Keratinocyte (primary cell): Measurements from ENCODE around the gene OR1L8.

ENCODE experiments used
- EZH2 ChIP-seq: IDR thresholded peaks from one replicate; pipeline ENCODE4 v1.6.1; 2012; ENCODE audit warnings: inconsistent platforms, mild to moderate bottlenecking, low read length, moderate library complexity
- TF ChIP-seq, protein P1 (sequence below), 3 experiments: IDR thresholded peaks in 1 of 3; conservative IDR thresholded peaks in 1 of 3; optimal IDR thresholded peaks in 1 of 3; 2 replicates in 2 of 3; 3 replicates in 1 of 3; pipeline versions ENCODE3 to v1.5.1; 2011; ENCODE audit warnings: low read length in 3 of 3, mild to moderate bottlenecking in 3 of 3, moderate library complexity in 2 of 3, control low read depth in 1 of 3, inconsistent platforms in 1 of 3; ENCODE audit not compliant: insufficient read depth in 2 of 3; ENCODE audit errors: extremely low read depth in 1 of 3

DNA sequence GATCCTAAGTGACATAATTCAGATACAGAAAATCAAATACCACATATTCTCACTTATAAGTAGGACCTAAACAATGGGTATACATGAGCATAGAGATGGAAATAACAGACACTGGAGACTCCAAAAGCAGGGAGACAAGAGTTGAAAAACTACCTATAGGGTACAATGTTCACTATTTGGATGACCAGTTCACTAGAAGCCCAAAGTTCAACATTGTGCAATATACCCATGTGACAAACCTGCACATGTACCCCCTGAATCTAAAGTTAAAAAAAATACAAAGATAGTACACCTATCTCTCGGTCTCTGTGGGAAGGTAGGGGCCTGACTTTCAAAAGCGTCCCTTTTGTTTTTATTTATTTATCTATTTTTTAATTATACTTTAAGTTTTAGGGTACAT, 44.4 kb downstream of the OR1L8 start:
- TF ChIP-seq, protein P1, sequence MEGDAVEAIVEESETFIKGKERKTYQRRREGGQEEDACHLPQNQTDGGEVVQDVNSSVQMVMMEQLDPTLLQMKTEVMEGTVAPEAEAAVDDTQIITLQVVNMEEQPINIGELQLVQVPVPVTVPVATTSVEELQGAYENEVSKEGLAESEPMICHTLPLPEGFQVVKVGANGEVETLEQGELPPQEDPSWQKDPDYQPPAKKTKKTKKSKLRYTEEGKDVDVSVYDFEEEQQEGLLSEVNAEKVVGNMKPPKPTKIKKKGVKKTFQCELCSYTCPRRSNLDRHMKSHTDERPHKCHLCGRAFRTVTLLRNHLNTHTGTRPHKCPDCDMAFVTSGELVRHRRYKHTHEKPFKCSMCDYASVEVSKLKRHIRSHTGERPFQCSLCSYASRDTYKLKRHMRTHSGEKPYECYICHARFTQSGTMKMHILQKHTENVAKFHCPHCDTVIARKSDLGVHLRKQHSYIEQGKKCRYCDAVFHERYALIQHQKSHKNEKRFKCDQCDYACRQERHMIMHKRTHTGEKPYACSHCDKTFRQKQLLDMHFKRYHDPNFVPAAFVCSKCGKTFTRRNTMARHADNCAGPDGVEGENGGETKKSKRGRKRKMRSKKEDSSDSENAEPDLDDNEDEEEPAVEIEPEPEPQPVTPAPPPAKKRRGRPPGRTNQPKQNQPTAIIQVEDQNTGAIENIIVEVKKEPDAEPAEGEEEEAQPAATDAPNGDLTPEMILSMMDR (optimal IDR thresholded peaks at IDR 0.05 in 1 of 3, IDR thresholded peaks at IDR 0.05 in 1 of 3, conservative IDR thresholded peaks at IDR 0.05 in 1 of 3; ENCODE audit: extremely low read depth in 1 of 3, insufficient read depth in 2 of 3, low read length in 3 of 3), result no peak
- no peak for TF ChIP-seq EZH2
